Umbilical cord (tissue), 2 donors: Measurements from ENCODE around the gene SLC6A3. TPM values are rescaled to one million over a fixed set of nuclear protein-coding genes. Genes with fewer than 3 reads are reported as not detected.

Experiments
- DNase-seq: peaks from one replicate; pipeline ENCODE4 v3.0.0-alpha.2; 2015; ENCODE audit warnings: low spot score
- total RNA-seq: library from RNA; depleted of rRNA; stranded (reverse); fragments of >200 nt; gene quantifications from one replicate; pipeline ENCODE4 v1.2.3, GENCODE V29; 2014; ENCODE audit warnings: low replicate concordance; ENCODE audit not compliant: insufficient read depth

SLC6A3 gene
- total RNA-seq, 1 donor from 2014 or later, result 0.96 TPM

GRCh38 chr5:1356873-1357787, 88.1 kb downstream of the SLC6A3 start:
- no peak for DNase-seq

- DNase-seq, result no peak
Measured at GRCh38 chr5:1354576-1354975, 90.7 kb downstream of the SLC6A3 start.

- DNase-seq, result no peak
Measured at GRCh38 chr5:1352231-1353219, 92.7 kb downstream of the SLC6A3 start.

GRCh38 chr5:1351156-1351555, 94.1 kb downstream of the SLC6A3 start:
- DNase-seq, result no peak

GRCh38 chr5:1349246-1349645, 96.0 kb downstream of the SLC6A3 start:
- DNase-seq, result no peak

- DNase-seq, result no peak
Measured at GRCh38 chr5:1348986-1349245, 96.3 kb downstream of the SLC6A3 start.

- no peak for DNase-seq
Measured at GRCh38 chr5:1347571-1347970, 97.7 kb downstream of the SLC6A3 start.

GRCh38 chr5:1346627-1347440, 98.4 kb downstream of the SLC6A3 start:
- DNase-seq, result no peak

GRCh38 chr5:1345876-1346626, 99.2 kb downstream of the SLC6A3 start:
- DNase-seq, result no peak

- DNase-seq, result peak; percentile 89
Measured at GRCh38 chr5:1344975-1345838, 100.0 kb downstream of the SLC6A3 start, which contains the start of gene CLPTM1L. Gene CLPTM1L, minus strand, starts transcription at chr5:1345099. Its CDS starts 258 bp downstream, at chr5:1344841.

- no peak for DNase-seq
Measured at GRCh38 chr5:1343931-1344901, 101.0 kb downstream of the SLC6A3 start.

GRCh38 chr5:1343315-1343751, 101.9 kb downstream of the SLC6A3 start:
- DNase-seq, result no peak

Other genes starting within 250 kb of the SLC6A3 start
- 0.48 TPM for gene SLC6A19, start 243.8 kb downstream of the SLC6A3 start, total RNA-seq
- not detected for gene SLC6A18, start 220.1 kb downstream of the SLC6A3 start, total RNA-seq
- gene TERT, start 150.4 kb downstream of the SLC6A3 start, total RNA-seq, result not detected
- gene CLPTM1L, start 100.3 kb downstream of the SLC6A3 start, total RNA-seq, result 128 TPM
- 46.0 TPM for gene LPCAT1, start 78.5 kb upstream of the SLC6A3 start, total RNA-seq